ENCODE measurements around the gene SALL1. TPM values are rescaled to one million over a fixed set of nuclear protein-coding genes. Genes with fewer than 3 reads are reported as not detected.

SALL1 gene
- total and polyA plus RNA-seq, 2 of the 13 experiments (the other 11 are each of a cell fraction or from before 2014, with no cell fraction given) = 6.6 to 12.3 TPM

DNA sequence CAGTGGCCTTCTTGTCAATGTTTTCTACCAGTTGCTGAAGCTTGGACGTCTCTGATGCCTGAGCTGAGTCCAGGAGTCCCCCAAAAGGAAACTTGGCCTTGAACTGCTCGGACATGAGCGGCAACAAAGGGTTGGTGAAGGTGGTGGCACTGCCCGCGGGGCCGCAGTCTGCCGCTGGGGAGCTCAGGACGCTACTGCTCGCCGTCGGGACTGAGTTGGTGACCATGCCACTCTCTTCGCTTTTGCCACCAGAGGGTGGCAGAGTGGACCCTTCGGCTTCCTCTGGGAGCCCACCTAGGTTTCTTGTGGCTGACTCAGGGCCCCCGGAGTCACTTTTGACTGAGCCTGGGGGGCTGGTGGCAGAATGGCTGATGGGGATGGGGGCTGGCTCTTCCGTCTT, 11.0 kb downstream of the SALL1 start:
- peak; percentile 93 for TF ChIP-seq AGO2 (optimal IDR thresholded peaks at IDR 0.05; ENCODE audit: low read depth, low read length)
- peak; percentile 74; the same call in 1 of the 2 replicates for TF ChIP-seq HNRNPL (IDR thresholded peaks at IDR 0.05; ENCODE audit: low read depth, low read length)
- TF ChIP-seq, protein P1, sequence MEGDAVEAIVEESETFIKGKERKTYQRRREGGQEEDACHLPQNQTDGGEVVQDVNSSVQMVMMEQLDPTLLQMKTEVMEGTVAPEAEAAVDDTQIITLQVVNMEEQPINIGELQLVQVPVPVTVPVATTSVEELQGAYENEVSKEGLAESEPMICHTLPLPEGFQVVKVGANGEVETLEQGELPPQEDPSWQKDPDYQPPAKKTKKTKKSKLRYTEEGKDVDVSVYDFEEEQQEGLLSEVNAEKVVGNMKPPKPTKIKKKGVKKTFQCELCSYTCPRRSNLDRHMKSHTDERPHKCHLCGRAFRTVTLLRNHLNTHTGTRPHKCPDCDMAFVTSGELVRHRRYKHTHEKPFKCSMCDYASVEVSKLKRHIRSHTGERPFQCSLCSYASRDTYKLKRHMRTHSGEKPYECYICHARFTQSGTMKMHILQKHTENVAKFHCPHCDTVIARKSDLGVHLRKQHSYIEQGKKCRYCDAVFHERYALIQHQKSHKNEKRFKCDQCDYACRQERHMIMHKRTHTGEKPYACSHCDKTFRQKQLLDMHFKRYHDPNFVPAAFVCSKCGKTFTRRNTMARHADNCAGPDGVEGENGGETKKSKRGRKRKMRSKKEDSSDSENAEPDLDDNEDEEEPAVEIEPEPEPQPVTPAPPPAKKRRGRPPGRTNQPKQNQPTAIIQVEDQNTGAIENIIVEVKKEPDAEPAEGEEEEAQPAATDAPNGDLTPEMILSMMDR (CRISPR knock-in tag; IDR thresholded peaks at IDR 0.05) = peak; percentile 3; the same call in 1 of the 2 replicates
- peak; percentile 17 for TF ChIP-seq RBM22 (optimal IDR thresholded peaks at IDR 0.05; ENCODE audit: low read length)
- TF ChIP-seq, protein P2, sequence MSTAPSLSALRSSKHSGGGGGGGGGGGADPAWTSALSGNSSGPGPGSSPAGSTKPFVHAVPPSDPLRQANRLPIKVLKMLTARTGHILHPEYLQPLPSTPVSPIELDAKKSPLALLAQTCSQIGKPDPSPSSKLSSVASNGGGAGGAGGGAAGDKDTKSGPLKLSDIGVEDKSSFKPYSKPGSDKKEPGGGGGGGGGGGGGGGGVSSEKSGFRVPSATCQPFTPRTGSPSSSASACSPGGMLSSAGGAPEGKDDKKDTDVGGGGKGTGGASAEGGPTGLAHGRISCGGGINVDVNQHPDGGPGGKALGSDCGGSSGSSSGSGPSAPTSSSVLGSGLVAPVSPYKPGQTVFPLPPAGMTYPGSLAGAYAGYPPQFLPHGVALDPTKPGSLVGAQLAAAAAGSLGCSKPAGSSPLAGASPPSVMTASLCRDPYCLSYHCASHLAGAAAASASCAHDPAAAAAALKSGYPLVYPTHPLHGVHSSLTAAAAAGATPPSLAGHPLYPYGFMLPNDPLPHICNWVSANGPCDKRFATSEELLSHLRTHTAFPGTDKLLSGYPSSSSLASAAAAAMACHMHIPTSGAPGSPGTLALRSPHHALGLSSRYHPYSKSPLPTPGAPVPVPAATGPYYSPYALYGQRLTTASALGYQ (CRISPR knock-in tag; IDR thresholded peaks at IDR 0.05) = no peak
- 0 out of 2 replicates have a peak, but pooled peaks have one; percentile 42 for TF ChIP-seq RBFOX2 (IDR thresholded peaks at IDR 0.05; ENCODE audit: low read depth, low read length)
- no peaks in the 10 kb centered on the region for H3K27me3 ChIP-seq (ENCODE audit: control insufficient read depth in 1 of 2, insufficient read depth in 2 of 2, low read length in 2 of 2)
- H3K4me1 ChIP-seq (ENCODE audit: insufficient read depth, low read length) = peaks cover 21% of the 10 kb centered on the region
- H3K4me3 ChIP-seq (replicated peaks in 1 of 3; ENCODE audit: insufficient read depth in 1 of 3, low read depth in 2 of 3, low read length in 3 of 3) = no peak overlapping the region
- 97% methylated on average over 15 of the region's 15 CpGs for whole genome bisulfite sequencing (ENCODE audit: low lambda C conversion rate)
- H3K9ac ChIP-seq (ENCODE audit: insufficient read depth, low read depth, low read length) = no peak overlapping the region
- H4K20me1 ChIP-seq (ENCODE audit: insufficient read depth, low read length) = no peaks in the 10 kb centered on the region
- FAIRE-seq = no peak
- H3K79me2 ChIP-seq (ENCODE audit: insufficient read depth, low read length) = peaks cover 26% of the 10 kb centered on the region
- no peak overlapping the region for H2AFZ ChIP-seq (ENCODE audit: low read length)
- intact Hi-C loops (cut with micrococcal nuclease; ENCODE audit: unreplicated experiment) = no loop called here
- no peak for ATAC-seq
- H3K27ac ChIP-seq (ENCODE audit: extremely low read length, insufficient read depth, low read length) = no peak overlapping the region
- DNase-seq (ENCODE audit: low spot score) = no peak
- in situ Hi-C loops (cut with HindIII; ENCODE audit: extremely low pct_ligation_motif_present, low pct_unique_long_range_greater_than_20kb) = no loop called here
- peaks cover 20 to 48% of the 10 kb centered on the region in 2 experiments for H3K36me3 ChIP-seq (replicated peaks in 1 of 2; ENCODE audit: control insufficient read depth in 1 of 2, insufficient read depth in 2 of 2, low read length in 2 of 2)
- no TSS peak for BruUV-seq (replicated peaks)
- ChIA-PET CTCF (ENCODE audit: low intra/inter-chr PET ratio, low total read pairs) (no interaction called here), POLR2A (no interaction called here)
- H3K4me2 ChIP-seq (ENCODE audit: low read depth, low read length) = no peak overlapping the region
- no peaks in the 10 kb centered on the region for H3K9me3 ChIP-seq (ENCODE audit: low read length)

All from HepG2 (cell line).